HEK293 (cell line): ENCODE measurements around the gene ACAP2.

Experiments
- ATF2 ChIP-seq: fragments of 450-650 bp; formaldehyde crosslinking; IDR thresholded peaks from 2 replicates; pipeline ENCODE4 v1.5.1; 2016; ENCODE audit warnings: missing biosample characterization, missing genetic modification characterization, low read depth
- EGR2 ChIP-seq: fragments of 450-650 bp; formaldehyde crosslinking; IDR thresholded peaks from 2 replicates; pipeline ENCODE4 v1.5.1; 2016; ENCODE audit warnings: low read depth, missing biosample characterization, missing genetic modification characterization
- INSM2 ChIP-seq: fragments of 450-650 bp; formaldehyde crosslinking; IDR thresholded peaks from 2 replicates; pipeline ENCODE4 v1.5.1; 2016; ENCODE audit warnings: missing biosample characterization, missing genetic modification characterization
- KLF1 ChIP-seq: fragments of 450-650 bp; formaldehyde crosslinking; IDR thresholded peaks from 2 replicates; pipeline ENCODE4 v1.5.1; 2016; ENCODE audit warnings: missing biosample characterization, missing genetic modification characterization
- TCF7L2 ChIP-seq: IDR thresholded peaks from 2 replicates; pipeline ENCODE4 v1.6.1; 2011; ENCODE audit warnings: low read depth, mild to moderate bottlenecking, inconsistent platforms, low read length, moderate library complexity, borderline replicate concordance
- ZNF112 ChIP-seq: fragments of 450-650 bp; formaldehyde crosslinking; IDR thresholded peaks from 2 replicates; pipeline ENCODE4 v1.5.0; 2017; ENCODE audit warnings: missing biosample characterization, missing genetic modification characterization
- ZNF138 ChIP-seq: fragments of 450-650 bp; formaldehyde crosslinking; IDR thresholded peaks from 2 replicates; pipeline ENCODE4 v1.5.1; 2016; ENCODE audit warnings: missing biosample characterization, missing genetic modification characterization, borderline replicate concordance
- ZNF169 ChIP-seq: fragments of 450-650 bp; formaldehyde crosslinking; IDR thresholded peaks from 2 replicates; pipeline ENCODE4 v1.5.1; 2016; ENCODE audit warnings: missing biosample characterization, missing genetic modification characterization
- ZNF18 ChIP-seq: fragments of 450-650 bp; formaldehyde crosslinking; IDR thresholded peaks from 2 replicates; pipeline ENCODE4 v1.5.1; 2016; ENCODE audit warnings: missing biosample characterization, missing genetic modification characterization
- ZNF214 ChIP-seq: fragments of 450-650 bp; formaldehyde crosslinking; IDR thresholded peaks from 2 replicates; pipeline ENCODE4 v1.5.1; 2017; ENCODE audit warnings: missing biosample characterization, mild to moderate bottlenecking, missing genetic modification characterization, borderline replicate concordance
- ZNF24 ChIP-seq: fragments of 450-650 bp; formaldehyde crosslinking; IDR thresholded peaks from 2 replicates; pipeline ENCODE4 v1.5.1; 2016; ENCODE audit warnings: missing biosample characterization, missing genetic modification characterization
- ZNF266 ChIP-seq: fragments of 450-650 bp; formaldehyde crosslinking; IDR thresholded peaks from 2 replicates; pipeline ENCODE4 v1.5.1; 2016; ENCODE audit warnings: missing biosample characterization, missing genetic modification characterization, low read depth
- ZNF335 ChIP-seq: fragments of 450-650 bp; formaldehyde crosslinking; conservative IDR thresholded peaks from 2 replicates; pipeline ENCODE4 v1.5.1; 2016; ENCODE audit warnings: missing biosample characterization, missing genetic modification characterization
- ZNF423 ChIP-seq: fragments of 450-650 bp; formaldehyde crosslinking; IDR thresholded peaks from 2 replicates; pipeline ENCODE4 v1.5.1; 2016; ENCODE audit warnings: missing biosample characterization, missing genetic modification characterization
- ZNF426 ChIP-seq: fragments of 450-650 bp; formaldehyde crosslinking; IDR thresholded peaks from 2 replicates; pipeline ENCODE4 v1.5.1; 2017; ENCODE audit warnings: missing biosample characterization, missing genetic modification characterization, mild to moderate bottlenecking, inconsistent platforms, moderate library complexity
- ZNF510 ChIP-seq: fragments of 450-650 bp; formaldehyde crosslinking; IDR thresholded peaks from 2 replicates; pipeline ENCODE4 v1.5.1; 2018; ENCODE audit warnings: mild to moderate bottlenecking, missing genetic modification characterization, missing biosample characterization; ENCODE audit not compliant: insufficient replicate concordance
- ZNF518A ChIP-seq: fragments of 450-650 bp; formaldehyde crosslinking; conservative IDR thresholded peaks from 2 replicates; pipeline ENCODE4 v1.5.1; 2016; ENCODE audit warnings: low read depth, missing biosample characterization, missing genetic modification characterization
- ZNF548 ChIP-seq: fragments of 450-650 bp; formaldehyde crosslinking; IDR thresholded peaks from 2 replicates; pipeline ENCODE4 v1.5.1; 2016; ENCODE audit warnings: missing biosample characterization, missing genetic modification characterization
- ZNF560 ChIP-seq: fragments of 450-650 bp; formaldehyde crosslinking; IDR thresholded peaks from 2 replicates; pipeline ENCODE4 v1.5.1; 2017; ENCODE audit warnings: missing biosample characterization, missing genetic modification characterization, borderline replicate concordance
- ZNF561 ChIP-seq: fragments of 450-650 bp; IDR thresholded peaks from 2 replicates; pipeline ENCODE4 v1.5.1; 2018; ENCODE audit warnings: missing biosample characterization, missing genetic modification characterization, borderline replicate concordance
- ZNF624 ChIP-seq: fragments of 450-650 bp; formaldehyde crosslinking; IDR thresholded peaks from 2 replicates; pipeline ENCODE4 v1.5.1; 2017; ENCODE audit warnings: missing biosample characterization, missing genetic modification characterization
- ZNF704 ChIP-seq: fragments of 450-650 bp; formaldehyde crosslinking; IDR thresholded peaks from 2 replicates; pipeline ENCODE4 v1.5.1; 2016; ENCODE audit warnings: missing biosample characterization, missing genetic modification characterization
- ZNF768 ChIP-seq: fragments of 450-650 bp; formaldehyde crosslinking; IDR thresholded peaks from 2 replicates; pipeline ENCODE4 v1.5.1; 2018; ENCODE audit warnings: missing biosample characterization, mild to moderate bottlenecking, missing genetic modification characterization
- ZNF776 ChIP-seq: fragments of 450-650 bp; formaldehyde crosslinking; IDR thresholded peaks from 2 replicates; pipeline ENCODE4 v1.5.0; 2017; ENCODE audit warnings: missing biosample characterization, missing genetic modification characterization, borderline replicate concordance
- ZNF791 ChIP-seq: fragments of 450-650 bp; formaldehyde crosslinking; IDR thresholded peaks from 2 replicates; pipeline ENCODE4 v1.5.1; 2016; ENCODE audit warnings: missing biosample characterization, missing genetic modification characterization
- ZNF830 ChIP-seq: fragments of 450-650 bp; IDR thresholded peaks from 2 replicates; pipeline ENCODE4 v1.5.0; 2018; ENCODE audit warnings: missing biosample characterization, missing genetic modification characterization, low read depth, mild to moderate bottlenecking, moderate library complexity
- ZSCAN18 ChIP-seq: fragments of 450-650 bp; formaldehyde crosslinking; IDR thresholded peaks from 2 replicates; pipeline ENCODE4 v1.5.1; 2016; ENCODE audit warnings: missing biosample characterization, missing genetic modification characterization
- ZSCAN23 ChIP-seq: fragments of 450-650 bp; formaldehyde crosslinking; IDR thresholded peaks from 2 replicates; pipeline ENCODE4 v1.5.1; 2016; ENCODE audit warnings: missing biosample characterization, missing genetic modification characterization

The ACAP2 gene

GRCh38 chr3:195263193-195263924, 179.5 kb downstream of the ACAP2 start (continued):
- no peak for TF ChIP-seq ZNF169 (tag by site-specific recombination)
- TF ChIP-seq ATF2 (tag by site-specific recombination) = 0 out of 2 replicates have a peak, but pooled peaks have one; percentile 26
- TF ChIP-seq ZNF112 (tag by site-specific recombination) = no peak
- TF ChIP-seq ZNF776 (tag by site-specific recombination) = no peak
- TF ChIP-seq ZNF24 (tag by site-specific recombination) = no peak
- no peak for TF ChIP-seq ZNF791 (tag by site-specific recombination)
- no peak for TF ChIP-seq TCF7L2
- no peak for TF ChIP-seq ZNF214 (tag by site-specific recombination)
- TF ChIP-seq ZNF704 (tag by site-specific recombination) = no peak
- peak; percentile 64 for TF ChIP-seq INSM2
- no peak for TF ChIP-seq ZNF138 (tag by site-specific recombination)
- no peak for TF ChIP-seq ZNF423 (tag by site-specific recombination)
- TF ChIP-seq ZNF426 (tag by site-specific recombination) = no peak
- TF ChIP-seq ZNF18 (tag by site-specific recombination) = no peak
- TF ChIP-seq ZNF510 (tag by site-specific recombination) = no peak
- no peak for TF ChIP-seq ZNF266 (tag by site-specific recombination)
- TF ChIP-seq KLF1 (tag by site-specific recombination) = no peak
- no peak for TF ChIP-seq ZNF561
- no peak for TF ChIP-seq ZNF548 (tag by site-specific recombination)
- TF ChIP-seq ZNF335 (tag by site-specific recombination) = 0 out of 2 replicates have a peak, but pooled peaks have one; percentile 20
- no peak for TF ChIP-seq ZNF518A (tag by site-specific recombination)
- no peak for TF ChIP-seq ZNF560
- TF ChIP-seq ZNF624 = no peak
- TF ChIP-seq EGR2 (tag by site-specific recombination) = no peak
- no peak for TF ChIP-seq ZSCAN23 (tag by site-specific recombination)
- TF ChIP-seq ZNF768 (tag by site-specific recombination) = no peak
- TF ChIP-seq ZSCAN18 = no peak
- no peak for TF ChIP-seq ZNF830 (tag by site-specific recombination)
